HL-60/S4 (cell line): Measurements from ENCODE around the gene HMSD.
"Not testable (repeated sequence)": the region's sequence is repeated elsewhere in the genome, so short reads cannot be mapped to it uniquely, and the experiment has no call there.

Experiments used
- in situ Hi-C: fragments of 300-500 bp; cut with MboI; formaldehyde crosslinking; loops from 2 replicates; pipeline ENCODE4 v1.14.3; 2022; ENCODE audit warnings: low sequenced_read_pairs

HMSD gene

GRCh38 chr18:63949068-63949737 lies at the start of gene HMSD:
HMSD (plus strand) TSS chr18:63949301; CDS start chr18:63953456, 4,155 bp downstream.
- in situ Hi-C loops: no loop called here

DNA sequence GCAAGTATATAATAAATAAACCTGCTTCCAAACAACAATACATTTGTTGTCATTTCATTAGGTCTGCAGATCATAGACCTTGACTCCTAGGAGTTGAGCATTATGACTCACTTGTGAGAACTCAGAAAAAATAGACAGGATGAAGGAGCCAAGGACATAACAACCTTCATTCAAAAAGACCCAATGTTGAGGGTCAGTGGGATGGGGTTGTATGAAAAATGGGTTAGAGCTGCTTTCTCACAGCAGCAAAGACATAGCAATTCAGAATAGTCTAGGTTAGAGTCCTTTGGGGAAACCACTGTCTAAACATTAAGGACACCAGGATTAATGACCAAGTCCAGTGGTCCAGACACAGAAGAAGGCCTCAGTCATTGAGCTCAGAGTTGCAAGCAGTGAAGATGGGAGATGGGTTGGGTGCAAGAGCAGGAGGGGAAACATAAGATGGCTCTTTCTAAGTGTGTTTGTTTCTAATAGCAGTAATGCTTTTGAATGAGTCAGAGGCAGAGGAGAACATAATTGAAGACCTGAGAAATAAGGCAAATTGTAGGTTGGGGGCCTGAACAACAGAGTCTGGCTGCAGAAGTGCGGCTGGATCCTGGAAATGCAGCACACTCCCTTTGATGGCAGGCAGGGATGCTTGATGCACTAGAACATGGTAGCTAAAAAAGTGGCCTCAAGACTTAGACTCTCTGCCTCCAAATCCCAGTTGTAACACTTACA lies 45.1 kb upstream of the HMSD start:
- in situ Hi-C loops: no loop called here

GRCh38 chr18:63904694-63905093 lies 44.4 kb upstream of the HMSD start:
- in situ Hi-C loops: no loop called here

DNA sequence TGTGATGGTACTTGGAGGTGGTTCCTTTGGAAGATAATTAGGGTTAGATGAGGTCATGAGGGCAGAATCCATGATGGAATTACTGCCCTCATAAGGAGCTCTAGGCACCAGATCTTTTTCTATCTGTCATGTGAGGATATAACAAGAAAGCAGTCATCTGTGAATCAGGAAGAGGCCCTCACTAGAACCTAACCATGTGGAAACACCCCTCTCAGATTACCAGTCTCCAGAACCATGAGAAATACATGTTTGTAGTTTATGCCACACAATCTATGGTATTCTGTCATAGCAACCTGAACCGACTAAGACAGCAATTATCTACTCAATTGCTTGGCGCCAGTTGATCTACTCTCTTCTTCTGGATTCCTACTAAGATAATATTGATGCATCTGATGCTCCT lies 43.7 kb upstream of the HMSD start:
- in situ Hi-C loops: no loop called here

GRCh38 chr18:63906056-63906455 lies 43.0 kb upstream of the HMSD start:
- in situ Hi-C loops: no loop called here

DNA sequence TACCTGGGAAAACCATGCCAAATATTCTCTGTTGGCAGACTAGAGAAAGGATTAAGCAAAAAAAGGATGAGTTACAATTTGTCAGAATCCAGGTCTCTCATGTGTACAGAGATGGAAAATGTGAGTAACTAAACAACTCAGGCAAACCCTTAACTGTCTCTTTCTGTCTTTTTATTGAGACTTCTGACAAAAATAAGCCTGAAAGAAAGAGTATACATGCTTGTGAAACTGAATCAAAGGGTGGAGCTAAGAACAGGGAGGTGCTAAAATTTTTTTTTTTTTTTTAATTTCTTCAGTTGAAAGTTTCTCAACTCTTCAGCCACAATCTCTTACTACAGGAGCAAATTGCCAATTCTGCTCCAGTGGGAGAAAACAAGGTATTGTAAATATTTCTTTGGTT lies 41.4 kb upstream of the HMSD start, which contains the start of gene SERPINB10:
SERPINB10 (plus strand) TSS at position 295 of the 400 bp plus-strand sequence. CDS start 7,553 bp downstream, outside the sequence.
- in situ Hi-C loops: no loop called here

DNA sequence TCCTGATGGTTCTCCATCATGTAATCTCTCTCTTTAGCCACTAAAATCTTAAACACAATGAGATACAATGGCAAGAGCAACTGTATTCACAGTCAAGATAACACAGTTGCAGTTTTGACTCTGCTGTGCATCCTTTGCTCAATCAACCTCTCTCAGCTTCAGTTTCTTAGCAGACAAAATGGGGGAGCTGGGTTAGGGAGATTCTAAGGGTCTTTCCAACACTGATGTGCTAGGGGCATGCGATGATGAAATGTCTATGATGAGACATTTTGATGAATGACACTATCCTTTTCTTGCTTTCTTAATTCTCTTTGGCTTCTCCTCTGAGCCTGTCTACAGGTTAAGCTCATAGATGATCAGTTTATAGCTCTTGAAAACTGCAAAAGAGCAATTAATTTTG lies 40.2 kb upstream of the HMSD start:
- in situ Hi-C loops: no loop called here

DNA sequence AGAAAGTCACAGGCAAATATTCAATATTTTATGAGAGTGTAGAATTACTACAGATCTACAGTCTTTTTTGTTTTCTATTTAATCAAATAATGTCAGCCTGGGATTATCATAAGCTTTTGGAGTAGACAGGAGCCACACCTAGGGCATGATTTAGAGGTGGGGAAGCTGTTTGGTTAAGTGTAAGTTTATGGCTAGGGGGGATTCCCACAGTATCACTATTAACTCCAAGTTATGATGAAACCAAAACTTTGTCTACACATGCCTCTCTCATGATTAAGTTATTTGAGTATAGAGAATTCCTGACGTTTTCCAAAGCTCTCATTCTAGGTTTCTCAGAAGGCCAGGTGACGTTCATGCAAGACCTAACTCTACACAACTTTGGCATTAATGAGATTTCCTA lies 39.2 kb upstream of the HMSD start:
- in situ Hi-C loops: no loop called here

GRCh38 chr18:63917817-63918216 lies 31.3 kb upstream of the HMSD start:
- in situ Hi-C loops: no loop called here

DNA sequence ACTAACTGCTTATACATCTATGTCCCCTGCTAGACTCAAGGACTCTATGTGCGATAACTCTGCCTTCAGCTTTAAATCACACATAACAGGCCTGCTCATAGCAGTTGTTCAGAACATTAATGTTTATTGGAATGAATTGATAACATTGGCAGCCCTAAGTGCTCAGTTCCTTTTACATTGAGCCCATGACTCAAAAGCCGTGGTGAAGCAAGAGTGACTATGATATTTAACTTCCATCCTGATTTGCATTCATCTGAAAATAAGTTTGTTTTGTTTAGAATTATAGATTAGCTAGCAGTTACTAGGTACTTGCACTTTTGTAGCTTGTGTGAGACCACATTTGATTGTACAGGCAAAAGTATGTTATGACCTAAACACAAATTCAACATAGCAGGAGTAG lies 27.1 kb upstream of the HMSD start:
- in situ Hi-C loops: no loop called here

GRCh38 chr18:63924551-63924950 lies 24.6 kb upstream of the HMSD start:
- in situ Hi-C loops: no loop called here

DNA sequence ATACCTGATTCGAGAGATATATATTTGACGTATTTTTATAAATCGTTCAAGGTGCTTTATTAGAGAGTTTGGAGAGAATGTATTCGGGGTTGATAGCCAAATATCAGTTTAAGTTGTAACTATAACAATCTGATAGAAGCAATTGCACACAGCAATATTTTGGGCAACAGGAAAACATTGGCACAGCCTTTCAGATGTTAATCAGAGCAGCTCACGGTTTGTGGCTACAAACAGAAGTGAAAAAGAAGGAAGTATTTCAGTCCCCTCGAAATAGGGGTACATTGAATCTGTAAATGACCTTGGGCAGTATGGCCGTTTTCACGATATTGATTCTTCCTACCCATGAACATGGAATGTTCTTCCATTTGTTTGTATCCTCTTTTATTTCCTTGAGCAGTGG lies 20.8 kb upstream of the HMSD start:
- in situ Hi-C loops: no loop called here

DNA sequence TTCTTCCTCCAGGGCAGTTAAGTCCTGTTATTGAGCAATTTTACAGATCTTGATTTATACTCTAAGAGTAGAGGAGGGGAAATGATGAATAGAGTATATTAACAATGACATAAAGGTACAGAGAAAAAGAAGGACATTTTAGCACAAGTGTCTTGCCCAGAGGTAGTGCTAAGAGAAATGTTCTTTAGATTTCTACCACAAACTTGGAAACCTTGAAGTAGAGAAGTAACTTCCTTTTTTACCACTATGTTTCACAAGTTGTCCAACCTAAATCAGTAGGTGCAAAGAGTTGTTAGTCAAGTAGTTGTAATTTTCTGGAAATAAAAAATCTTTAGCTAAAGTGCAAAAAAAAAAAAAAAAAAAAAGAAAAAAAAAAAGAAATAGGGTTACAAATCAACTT lies 19.7 kb upstream of the HMSD start:
- in situ Hi-C loops: not testable (repeated sequence)

- in situ Hi-C loops: no loop called here
These were observed 18.2 kb upstream of the HMSD start for GRCh38 chr18:63930773-63931354.

DNA sequence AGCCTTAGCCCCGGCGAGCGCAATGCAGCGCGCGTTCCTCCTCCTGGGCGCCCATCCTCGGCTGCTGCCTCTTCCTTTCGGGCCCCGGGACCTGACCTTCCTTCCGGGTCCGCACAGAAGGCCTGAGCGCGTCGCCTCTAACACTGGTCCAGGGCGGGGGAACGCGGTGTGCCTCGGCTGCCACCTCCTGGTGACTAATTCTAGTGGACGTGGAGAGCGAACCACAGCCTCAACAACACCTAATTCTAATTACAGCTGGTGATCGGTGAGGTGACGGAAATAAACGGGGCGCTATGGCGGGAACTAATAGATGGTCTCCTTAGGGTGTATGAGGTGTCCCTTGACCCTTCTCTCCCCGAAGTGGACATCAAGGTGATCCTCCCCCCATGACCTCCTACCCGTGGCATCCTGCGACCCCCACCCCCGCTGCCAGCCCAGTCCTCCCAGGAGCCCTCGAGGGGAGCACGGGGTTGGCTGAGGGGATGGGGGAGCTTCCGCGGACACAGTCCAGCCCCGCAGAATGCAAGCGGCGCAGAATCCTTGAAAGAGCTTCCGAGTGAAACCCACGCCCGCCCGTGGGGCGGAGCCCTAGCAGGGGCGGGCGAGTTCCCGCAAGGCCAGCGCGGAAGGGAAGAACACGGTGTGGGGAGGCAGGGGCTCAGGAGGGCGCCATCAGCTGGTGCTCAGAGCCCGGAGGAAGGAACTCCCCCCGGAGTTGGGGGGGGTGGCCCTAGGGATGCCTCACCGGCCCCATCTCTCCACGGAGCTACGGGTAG lies 12.8 kb upstream of the HMSD start:
- in situ Hi-C loops: no loop called here

DNA sequence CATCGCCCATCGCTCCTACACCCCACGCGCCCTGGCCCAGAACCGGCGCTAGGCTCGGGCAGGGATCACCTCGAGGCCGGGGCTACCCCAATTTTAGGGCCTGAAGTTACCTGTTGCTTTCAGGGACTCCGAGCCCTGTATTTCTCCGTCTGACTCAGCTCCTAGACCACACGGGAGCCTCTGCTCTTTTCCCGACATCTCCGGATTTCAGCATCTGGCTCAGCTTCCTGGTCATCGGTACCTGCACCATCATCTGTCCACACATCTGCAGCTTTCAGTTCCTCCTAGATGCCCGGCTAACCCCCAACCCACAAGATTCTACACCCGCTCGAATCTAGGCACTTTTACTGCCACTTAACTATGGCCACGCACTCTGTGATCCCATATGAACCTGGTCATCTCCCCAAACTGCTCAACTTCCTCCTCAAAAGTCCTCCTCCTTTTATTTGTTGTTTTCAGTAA lies 12.1 kb upstream of the HMSD start:
- in situ Hi-C loops: no loop called here

GRCh38 chr18:63940008-63940407 lies 9.1 kb upstream of the HMSD start:
- in situ Hi-C loops: no loop called here

- in situ Hi-C loops: not testable (repeated sequence)
These were observed 8.5 kb upstream of the HMSD start for GRCh38 chr18:63940543-63941050.

DNA sequence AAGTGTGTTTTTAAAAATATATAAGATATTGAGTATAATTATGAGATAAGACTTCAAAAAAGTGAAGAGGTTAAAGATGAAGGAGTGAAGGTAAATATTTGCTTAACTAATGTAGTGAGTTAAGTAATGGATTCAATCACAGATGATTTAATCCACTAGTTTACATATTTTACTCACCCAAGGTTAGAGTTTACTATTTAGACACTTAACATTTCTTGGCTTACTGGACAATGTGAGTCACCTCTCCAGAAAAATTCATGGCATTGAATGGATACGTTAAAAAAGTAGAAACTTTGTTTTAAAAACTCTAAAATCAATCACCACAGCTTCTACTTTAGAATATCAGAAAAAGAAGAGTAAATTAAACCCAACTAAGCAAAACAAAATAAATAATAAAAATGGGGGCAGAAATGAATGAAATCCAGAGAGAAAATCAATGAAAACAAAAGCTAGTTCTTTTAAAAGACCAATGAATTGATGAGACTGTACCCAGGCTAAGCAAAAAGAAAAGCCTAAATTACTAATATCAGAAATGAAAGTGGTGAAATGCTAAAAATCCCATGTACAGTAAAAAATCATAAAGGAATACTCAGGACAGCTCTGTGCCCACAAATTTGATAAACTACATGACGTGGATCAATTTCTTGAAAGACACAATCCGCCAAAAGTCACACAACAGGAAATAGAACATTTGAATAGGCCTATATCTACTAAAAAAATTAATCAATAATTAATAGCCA lies 1.9 kb upstream of the HMSD start:
- in situ Hi-C loops: no loop called here

- in situ Hi-C loops: no loop called here
These were observed 2.2 kb downstream of the HMSD start for GRCh38 chr18:63951302-63951705.
